Measurements from ENCODE around the gene CLCN6. TPM values are rescaled to one million over a fixed set of nuclear protein-coding genes. Genes with fewer than 3 reads are reported as not detected.

The CLCN6 gene
- total RNA-seq, 2 donors from 2014 or later = 14.8 to 16.6 TPM

Other genes starting within 250 kb of the CLCN6 start
- 1 to 10 TPM; 1.9 to 2.0 TPM for gene FBXO2, start 151.8 kb upstream of the CLCN6 start, total RNA-seq
- gene FBXO44, start 151.3 kb upstream of the CLCN6 start, total RNA-seq = 10 to 100 TPM; 22.7 to 27.3 TPM
- gene FBXO6, start 142.0 kb upstream of the CLCN6 start, total RNA-seq = 10 to 100 TPM in 1 of 2 donors, 1 to 10 TPM in 1; 3.2 to 11.2 TPM
- 100 to 1,000 TPM in 1 of 2 donors, 10 to 100 TPM in 1; 76.7 to 115 TPM for gene MAD2L2, start 125.0 kb upstream of the CLCN6 start, total RNA-seq
- gene DRAXIN, start 114.5 kb upstream of the CLCN6 start, total RNA-seq = under 1 TPM; 0.04 to 0.46 TPM
- 10 to 100 TPM in 1 of 2 donors, 1 to 10 TPM in 1; 9.7 to 24.1 TPM for gene AGTRAP, start 70.1 kb upstream of the CLCN6 start, total RNA-seq
- not detected for gene C1orf167, start 44.0 kb upstream of the CLCN6 start, total RNA-seq
- 10 to 100 TPM; 14.8 to 18.2 TPM for gene MTHFR, start 227 bp upstream of the CLCN6 start, total RNA-seq
- gene NPPA, start 41.6 kb downstream of the CLCN6 start, total RNA-seq = not detected
- gene NPPB, start 52.8 kb downstream of the CLCN6 start, total RNA-seq = not detected
- gene KIAA2013, start 120.2 kb downstream of the CLCN6 start, total RNA-seq = 10 to 100 TPM; 16.3 to 24.9 TPM
- gene PLOD1, start 128.5 kb downstream of the CLCN6 start, total RNA-seq = 10 to 100 TPM; 17.9 to 32.8 TPM
- gene MFN2, start 174.3 kb downstream of the CLCN6 start, total RNA-seq = 10 to 100 TPM; 54.9 to 62.3 TPM
- 10 to 100 TPM; 30.8 to 50.4 TPM for gene MIIP, start 213.3 kb downstream of the CLCN6 start, total RNA-seq

Data from activated naive CD4-positive, alpha-beta T cell treated with anti-CD3 and anti-CD28 coated beads, Interleukin-2, amount 50 U/mL, for 72 hours (primary cell).